GOT3 (cell line): ENCODE measurements around the gene TPO.
"Not testable (repeated sequence)": the region's sequence is repeated elsewhere in the genome, so short reads cannot be mapped to it uniquely, and the experiment has no call there.

Source experiments
- DNase-seq: peaks from one replicate; lab custom pipeline; 2025; ENCODE audit warnings: mixed read lengths; lab: John Stamatoyannopoulos, UW

The TPO gene

GRCh38 chr2:1413156-1413710 lies at the start of gene TPO:
TSS of gene TPO (plus strand) at chr2:1413463. CDS start at chr2:1414409, 946 bp downstream.
- no peak for DNase-seq

GRCh38 chr2:1366546-1367134 lies 46.6 kb upstream of the TPO start:
- DNase-seq, result no peak

GRCh38 chr2:1367601-1368000 lies 45.7 kb upstream of the TPO start:
- DNase-seq, result no peak

GRCh38 chr2:1369905-1370304 lies 43.4 kb upstream of the TPO start:
- DNase-seq, result no peak

GRCh38 chr2:1370461-1370860 lies 42.8 kb upstream of the TPO start:
- DNase-seq, result no peak

- DNase-seq, result no peak
Observed at GRCh38 chr2:1371082-1371481, 42.2 kb upstream of the TPO start.

DNA sequence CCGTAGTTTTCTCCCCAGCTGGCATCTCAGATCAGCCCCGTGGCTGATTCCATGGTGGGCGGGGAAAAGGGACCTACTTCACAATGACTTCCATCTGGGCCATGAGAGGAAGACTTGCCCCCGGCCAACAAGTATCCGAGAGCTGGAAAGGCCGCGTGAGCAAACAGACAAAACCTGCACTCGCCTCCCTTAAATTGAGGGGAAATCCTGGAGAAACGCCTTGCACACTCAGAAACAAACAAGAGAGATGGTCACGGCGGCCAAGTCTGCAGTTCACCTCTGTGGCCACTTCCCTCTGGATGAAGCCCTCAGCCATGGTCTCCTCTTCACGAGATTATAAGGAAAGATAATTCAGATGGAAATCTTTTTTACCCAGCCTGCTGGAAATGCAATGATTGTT lies 39.4 kb upstream of the TPO start:
- no peak for DNase-seq

DNA sequence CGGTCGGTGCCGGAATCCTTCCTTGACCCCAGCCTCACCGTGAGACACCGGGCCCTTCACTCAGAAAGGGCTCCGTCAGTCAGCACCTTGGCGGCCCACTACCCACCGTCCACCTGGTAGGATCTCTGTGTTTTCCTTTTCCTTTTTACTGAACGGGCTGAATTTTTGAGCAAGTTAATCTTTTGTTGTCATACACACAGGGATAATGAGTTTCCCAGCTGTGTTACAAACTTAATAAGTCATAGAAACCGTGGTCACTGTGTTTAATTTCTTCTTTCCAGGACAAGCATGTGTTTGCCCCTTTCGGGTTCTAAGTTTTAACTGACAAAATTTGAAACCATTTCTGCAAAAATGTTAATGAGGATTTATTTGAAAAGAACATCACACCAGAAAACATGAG lies 39.0 kb upstream of the TPO start:
- no peak for DNase-seq

DNA sequence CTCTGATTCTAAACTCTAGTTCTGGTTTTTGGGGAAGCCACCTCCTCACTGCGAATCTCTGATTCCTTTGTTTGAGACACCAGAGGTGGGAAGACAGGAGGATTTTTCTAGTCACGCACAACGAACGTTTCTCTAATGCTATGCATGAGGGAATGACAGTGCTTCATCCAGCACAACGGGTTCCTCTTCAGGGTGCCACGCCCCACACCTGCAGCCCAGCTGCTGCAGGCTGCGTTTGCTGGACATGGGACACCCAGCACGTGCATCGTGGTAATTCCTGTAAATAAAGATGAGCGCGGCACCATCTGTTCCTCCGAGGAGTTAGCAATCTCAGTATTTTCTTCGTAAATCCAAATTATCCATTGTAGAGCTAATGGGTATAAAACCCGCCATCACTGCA lies 37.5 kb upstream of the TPO start:
- no peak for DNase-seq

DNA sequence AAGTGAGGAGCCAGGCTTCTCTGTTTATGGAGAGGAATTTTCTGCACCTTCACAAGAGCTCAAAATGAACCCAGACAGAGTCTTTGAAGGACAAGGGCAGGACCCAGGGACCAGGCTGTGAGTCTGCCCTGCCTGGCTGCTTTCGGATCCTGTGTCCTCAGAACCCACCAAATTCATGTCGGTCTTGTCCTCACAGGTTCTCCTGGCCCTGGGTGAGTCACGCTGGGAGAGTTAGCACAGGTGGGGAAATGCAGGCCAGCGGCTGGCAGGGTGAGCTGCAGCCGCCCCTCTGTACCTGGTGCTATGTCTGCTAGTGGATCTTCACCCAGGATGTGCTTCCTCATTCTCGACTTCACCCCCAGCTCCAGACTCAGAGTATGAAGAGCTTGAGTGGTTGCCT lies 35.8 kb upstream of the TPO start:
- DNase-seq, result no peak

DNA sequence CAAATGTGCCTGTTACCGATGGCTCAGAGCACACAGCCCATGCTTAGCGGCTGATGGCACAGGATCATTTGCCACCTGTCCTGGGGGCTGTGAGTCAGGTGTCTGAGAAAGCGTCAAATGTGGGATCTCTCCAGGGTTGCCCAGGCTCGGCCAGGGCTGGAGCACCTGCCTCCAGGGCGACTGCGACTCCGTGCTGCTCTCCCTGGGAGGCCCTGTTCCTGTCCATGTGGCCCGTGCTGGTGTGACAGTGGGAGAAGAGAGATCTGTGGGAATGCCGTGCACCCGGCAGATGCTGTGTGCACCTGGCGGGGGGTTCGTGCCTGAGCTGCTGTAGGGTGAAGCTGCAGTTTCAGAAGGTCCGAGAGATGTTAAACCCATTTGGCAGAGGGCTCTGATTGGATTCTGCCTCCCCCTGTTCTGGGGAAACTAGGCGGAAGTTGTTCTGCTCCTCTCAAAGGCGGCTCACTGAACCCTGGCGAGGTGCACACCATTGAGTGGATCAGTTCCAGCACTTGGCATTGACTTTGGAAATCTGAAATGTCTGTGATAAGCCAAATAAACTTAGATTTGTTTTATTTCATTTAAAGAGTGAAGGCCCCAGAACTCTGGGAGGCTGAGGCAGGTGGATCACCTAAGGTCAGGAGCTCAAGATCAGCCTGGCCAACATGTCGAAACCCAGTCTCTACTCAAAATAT lies 34.7 kb upstream of the TPO start:
- no peak for DNase-seq

- DNase-seq, result no peak
Observed at GRCh38 chr2:1381644-1382043, 31.6 kb upstream of the TPO start.

GRCh38 chr2:1387954-1388725 lies 25.1 kb upstream of the TPO start:
- DNase-seq, result not testable (repeated sequence)

DNA sequence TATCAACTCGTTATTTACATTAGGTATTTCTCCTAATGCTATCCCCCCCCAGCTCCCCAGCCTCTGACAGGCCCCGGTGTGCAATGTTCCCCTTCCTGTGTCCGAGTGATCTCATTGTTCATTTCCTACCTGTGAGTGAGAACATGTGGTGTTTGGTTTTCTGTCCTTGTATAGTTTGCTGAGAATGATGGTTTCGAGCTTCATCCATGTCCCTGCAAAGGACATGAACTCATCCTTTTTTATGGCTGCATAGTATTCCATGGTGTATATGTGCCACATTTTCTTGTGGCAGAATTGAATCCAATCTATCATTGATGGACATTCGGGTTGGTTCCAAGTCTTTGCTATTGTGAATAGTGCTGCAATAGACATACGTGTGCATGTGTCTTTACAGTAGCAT lies 23.1 kb upstream of the TPO start:
- DNase-seq, result not testable (repeated sequence)

DNA sequence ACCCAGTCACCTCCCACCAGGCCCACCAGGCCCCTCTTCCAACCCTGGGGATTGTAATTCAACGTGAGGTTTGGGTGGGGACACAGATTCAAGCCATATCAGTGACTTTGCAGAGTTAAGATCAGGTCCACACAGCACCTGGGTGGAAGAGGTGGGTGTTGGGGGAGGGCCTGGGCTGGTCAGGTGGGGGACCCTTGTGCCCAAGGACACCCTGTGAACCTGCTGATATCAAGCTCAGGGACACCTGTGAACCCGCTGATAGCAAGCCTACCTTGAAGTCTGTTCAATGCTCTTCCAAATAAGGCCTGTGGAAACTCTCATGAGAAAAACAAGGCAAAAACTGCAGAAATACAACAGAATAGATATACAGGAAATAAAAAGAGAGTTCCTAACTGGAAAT lies 19.9 kb upstream of the TPO start:
- DNase-seq, result no peak

- DNase-seq, result no peak
Observed at GRCh38 chr2:1394709-1395408, 18.4 kb upstream of the TPO start.

- DNase-seq, result no peak
Observed at GRCh38 chr2:1397350-1397749, 15.9 kb upstream of the TPO start.

- DNase-seq, result no peak
Observed at GRCh38 chr2:1398191-1398590, 15.1 kb upstream of the TPO start.

GRCh38 chr2:1400943-1401735 lies 12.1 kb upstream of the TPO start:
- no peak for DNase-seq

- DNase-seq, result no peak
Observed at GRCh38 chr2:1402064-1402463, 11.2 kb upstream of the TPO start.

GRCh38 chr2:1403565-1403964 lies 9.7 kb upstream of the TPO start:
- no peak for DNase-seq

DNA sequence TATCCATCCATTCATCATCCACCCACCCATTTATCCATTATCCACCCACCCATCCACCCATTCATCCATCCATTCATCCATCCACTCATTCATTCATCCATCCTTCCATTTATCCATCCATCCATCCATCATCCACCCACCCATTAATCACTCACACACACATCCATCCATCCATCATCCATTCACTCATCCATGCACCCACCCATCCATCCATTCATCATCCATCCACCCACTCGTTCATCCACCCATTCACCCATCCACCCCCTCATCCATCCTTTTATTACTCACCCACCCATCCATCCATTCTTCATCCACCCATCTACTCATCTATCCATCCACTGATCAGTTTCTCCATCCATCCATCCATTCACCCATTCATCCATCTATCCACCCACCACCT lies 8.1 kb upstream of the TPO start:
- no peak for DNase-seq
